A549 (cell line): ENCODE measurements around the gene PLCL1.

Experiments used
- BCL3 ChIP-seq: fragments of >200 bp; sonication (Bioruptor Twin); formaldehyde crosslinking; IDR thresholded peaks from 3 replicates; pipeline ENCODE4 v1.6.1; 2016
- BHLHE40 ChIP-seq: IDR thresholded peaks from 2 replicates; pipeline ENCODE4 v1.6.1; 2012; ENCODE audit warnings: low read depth, low read length, inconsistent platforms
- CHD2 ChIP-seq: fragments of 150-350 bp; IDR thresholded peaks from 2 replicates; pipeline ENCODE4 v1.6.1; 2014; ENCODE audit warnings: low read length; ENCODE audit not compliant: partially characterized antibody
- CTCF ChIP-seq: fragments of >200 bp; sonication (Bioruptor Twin); formaldehyde crosslinking; IDR thresholded peaks from 3 replicates; pipeline ENCODE4 v1.5.1; 2016
- EHMT2 ChIP-seq: fragments of 200-600 bp; sonication (generic); IDR thresholded peaks from 2 replicates; pipeline ENCODE4 v1.6.1; 2016; ENCODE audit warnings: antibody characterized with exemption, low read depth, mild to moderate bottlenecking, moderate library complexity
- EP300 ChIP-seq, 2 experiments: fragments of >200 bp; sonication (Bioruptor Twin); formaldehyde crosslinking; IDR thresholded peaks; 2 replicates in 1 of 2; 3 replicates in 1 of 2; pipeline ENCODE4 v1.6.1; 2016 to 2017
- HDAC2 ChIP-seq: fragments of 200-600 bp; sonication (generic); IDR thresholded peaks from 2 replicates; pipeline ENCODE4 v1.6.1; 2016
- HES2 ChIP-seq: fragments of >200 bp; sonication (Bioruptor Twin); formaldehyde crosslinking; IDR thresholded peaks from 2 replicates; pipeline ENCODE4 v1.6.1; 2016
- JUN ChIP-seq, 2 experiments: fragments of >200 bp; sonication (Bioruptor Twin); formaldehyde crosslinking; IDR thresholded peaks; 2 replicates in 1 of 2; 3 replicates in 1 of 2; pipeline ENCODE4 v1.6.1; 2016 to 2017
- NPAS2 ChIP-seq: fragments of 250-450 bp; sonication (Bioruptor Pico); IDR thresholded peaks from 2 replicates; pipeline ENCODE4 v1.8.0; 2022; ENCODE audit warnings: mild to moderate bottlenecking, moderate library complexity, borderline replicate concordance
- PHF8 ChIP-seq: fragments of 200-600 bp; sonication (generic); IDR thresholded peaks from 2 replicates; pipeline ENCODE4 v1.6.1; 2016; ENCODE audit warnings: low read depth, mild to moderate bottlenecking, antibody characterized with exemption, moderate library complexity, borderline replicate concordance
- POLR2A ChIP-seq: IDR thresholded peaks from 2 replicates; pipeline ENCODE4 v1.6.1; 2012; ENCODE audit warnings: mild to moderate bottlenecking, low read length
- RAD21 ChIP-seq, 2 experiments: fragments of >200 bp in 1 of 2; sonication (Bioruptor Twin) in 1 of 2; formaldehyde crosslinking in 1 of 2; IDR thresholded peaks in 1 of 2; conservative IDR thresholded peaks in 1 of 2; 2 replicates in 1 of 2; 3 replicates in 1 of 2; pipeline ENCODE4 v1.6.1; 2012 to 2018; ENCODE audit warnings: inconsistent platforms in 1 of 2

- no peak for TF ChIP-seq JUN (IDR thresholded peaks at IDR 0.05)
- TF ChIP-seq CTCF, result no peak
- TF ChIP-seq POLR2A, result no peak
- TF ChIP-seq HES2, result no peak
- TF ChIP-seq BHLHE40, result no peak
- no peak for TF ChIP-seq CHD2
- TF ChIP-seq RAD21 (conservative IDR thresholded peaks at IDR 0.05 in 1 of 2, IDR thresholded peaks at IDR 0.05 in 1 of 2), result no peak
- no peak for TF ChIP-seq PHF8
- no peak for TF ChIP-seq HDAC2
- TF ChIP-seq BCL3, result no peak
- no peak for TF ChIP-seq EHMT2
- TF ChIP-seq NPAS2 (CRISPR knock-in tag), result no peak
- no peak for TF ChIP-seq EP300 (IDR thresholded peaks at IDR 0.05)
Measured at GRCh38 chr2:198066597-198066996, 262.2 kb downstream of the PLCL1 start.
